Suprapubic skin (tissue), 4 donors: Measurements from ENCODE around the gene CTNND2.

Experiments used
- CTCF ChIP-seq, 2 donors: fragments of 200-600 bp in 1 of 2; fragments of 450-650 bp in 1 of 2; sonication (generic) in 1 of 2; IDR thresholded peaks; one replicate each; pipeline ENCODE4 v1.5.1; 2016 to 2019; ENCODE audit warnings: antibody characterized with exemption in 2 of 2, mild to moderate bottlenecking in 1 of 2, moderate library complexity in 1 of 2
- POLR2A ChIP-seq, 2 donors: fragments of 450-650 bp; IDR thresholded peaks; one replicate each; pipeline ENCODE4 v1.6.1; 2017; ENCODE audit warnings: antibody characterized with exemption in 2 of 2, mild to moderate bottlenecking in 2 of 2, moderate library complexity in 2 of 2
- POLR2AphosphoS5 ChIP-seq, 3 donors: sonication (generic); formaldehyde crosslinking; IDR thresholded peaks; one replicate each; pipeline ENCODE4 v1.6.1; 2017; ENCODE audit warnings: antibody characterized with exemption in 3 of 3

DNA sequence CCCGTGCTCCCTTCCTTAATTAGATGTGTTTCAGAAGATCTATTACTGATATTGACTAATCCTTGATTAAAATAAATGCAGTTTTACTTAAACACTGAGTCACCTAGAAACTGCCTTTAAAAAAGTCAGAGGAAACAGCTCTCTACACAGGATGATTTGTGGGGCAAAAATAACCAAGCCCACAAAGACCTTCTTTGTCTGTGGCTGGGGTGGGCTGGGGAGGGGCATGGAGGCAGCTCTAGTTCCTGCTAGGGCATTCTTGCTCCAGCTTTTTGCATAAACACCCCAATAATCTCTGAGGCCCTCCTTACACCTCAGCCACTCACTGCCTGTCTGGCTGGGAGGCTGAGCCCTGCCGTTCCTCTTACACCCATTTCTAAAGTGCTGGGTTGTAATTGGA, 915.6 kb downstream of the CTNND2 start:
- no peak for TF ChIP-seq POLR2A (IDR thresholded peaks at IDR 0.05)
- TF ChIP-seq CTCF (IDR thresholded peaks at IDR 0.05): no peak
- no peak for TF ChIP-seq POLR2AphosphoS5 (IDR thresholded peaks at IDR 0.05)
